GM21528 (cell line): ENCODE results near the gene NMB.

ENCODE experiments used
- ATAC-seq: cut with Tn5 transposase; IDR thresholded peaks from one replicate; pipeline ENCODE4 v1.9.1; 2021; ENCODE audit warnings: mild to moderate bottlenecking, moderate library complexity; ENCODE audit not compliant: unreplicated experiment, low FRiP score

NMB gene

DNA sequence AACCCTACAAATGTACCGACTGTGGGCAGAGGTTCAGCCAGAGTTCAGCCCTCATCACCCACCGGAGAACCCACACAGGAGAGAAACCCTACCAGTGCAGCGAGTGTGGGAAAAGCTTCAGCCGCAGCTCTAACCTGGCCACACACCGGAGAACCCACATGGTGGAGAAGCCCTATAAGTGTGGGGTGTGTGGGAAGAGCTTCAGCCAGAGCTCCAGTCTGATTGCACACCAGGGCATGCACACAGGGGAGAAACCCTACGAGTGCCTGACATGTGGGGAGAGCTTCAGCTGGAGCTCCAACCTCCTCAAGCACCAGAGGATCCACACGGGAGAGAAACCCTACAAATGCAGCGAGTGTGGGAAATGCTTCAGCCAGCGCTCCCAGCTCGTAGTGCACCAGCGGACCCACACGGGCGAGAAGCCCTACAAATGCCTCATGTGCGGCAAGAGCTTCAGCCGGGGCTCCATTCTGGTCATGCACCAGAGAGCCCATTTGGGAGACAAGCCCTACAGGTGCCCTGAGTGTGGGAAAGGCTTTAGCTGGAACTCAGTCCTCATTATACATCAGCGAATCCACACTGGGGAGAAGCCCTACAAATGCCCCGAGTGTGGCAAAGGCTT, 36.5 kb downstream of the NMB start:
- no peak for ATAC-seq

DNA sequence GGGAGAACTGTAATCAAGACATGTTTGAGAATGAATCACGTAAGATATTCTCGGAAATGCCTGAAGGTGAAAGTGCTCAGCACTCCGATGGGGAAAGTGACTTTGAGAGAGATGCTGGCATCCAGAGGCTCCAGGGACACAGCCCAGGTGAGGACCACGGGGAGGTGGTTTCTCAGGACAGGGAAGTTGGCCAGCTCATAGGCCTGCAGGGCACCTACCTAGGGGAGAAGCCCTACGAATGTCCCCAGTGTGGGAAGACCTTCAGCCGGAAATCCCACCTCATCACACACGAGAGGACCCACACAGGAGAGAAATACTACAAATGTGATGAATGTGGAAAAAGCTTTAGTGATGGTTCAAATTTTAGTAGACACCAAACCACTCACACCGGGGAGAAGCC, 37.4 kb downstream of the NMB start:
- no peak for ATAC-seq

DNA sequence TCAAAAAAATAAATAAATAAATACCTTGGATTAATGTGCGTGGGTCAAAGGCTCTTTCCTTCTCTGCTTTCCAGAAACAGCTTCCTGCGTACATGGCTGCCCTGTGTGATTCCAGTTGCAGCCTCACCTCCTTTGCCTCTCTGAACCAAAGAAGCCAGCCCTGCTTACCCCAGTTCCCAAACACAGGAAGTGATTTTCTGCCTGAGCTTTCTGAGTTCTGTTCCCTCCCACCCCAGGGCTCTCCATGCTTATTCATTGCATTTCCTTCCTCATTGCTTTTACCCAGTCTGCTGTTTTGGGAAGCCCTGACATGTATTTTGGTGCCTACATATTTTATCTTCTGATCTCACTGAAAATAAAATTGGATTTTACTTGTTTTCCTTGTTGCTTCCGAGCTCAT, 41.8 kb downstream of the NMB start:
- no peak for ATAC-seq

DNA sequence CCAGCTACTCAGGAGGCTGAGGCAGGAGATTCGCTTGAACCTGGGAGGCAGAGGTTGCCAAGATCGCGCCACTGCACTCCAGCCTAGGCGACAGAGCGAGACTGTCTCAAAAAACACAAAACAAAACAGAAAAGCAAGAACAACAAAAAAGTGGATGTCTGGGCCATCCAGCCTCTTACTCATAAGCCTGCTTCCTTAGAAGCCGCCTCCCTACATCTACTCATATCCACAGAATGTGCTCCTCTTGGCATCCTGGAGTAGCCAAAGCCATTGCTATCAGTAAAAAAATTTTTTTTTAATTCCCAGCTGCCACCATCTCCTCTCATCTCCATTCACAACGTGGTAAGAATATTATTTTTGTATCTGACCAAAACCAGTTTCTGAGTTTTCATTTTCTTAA, 46.4 kb downstream of the NMB start:
- ATAC-seq: no peak

DNA sequence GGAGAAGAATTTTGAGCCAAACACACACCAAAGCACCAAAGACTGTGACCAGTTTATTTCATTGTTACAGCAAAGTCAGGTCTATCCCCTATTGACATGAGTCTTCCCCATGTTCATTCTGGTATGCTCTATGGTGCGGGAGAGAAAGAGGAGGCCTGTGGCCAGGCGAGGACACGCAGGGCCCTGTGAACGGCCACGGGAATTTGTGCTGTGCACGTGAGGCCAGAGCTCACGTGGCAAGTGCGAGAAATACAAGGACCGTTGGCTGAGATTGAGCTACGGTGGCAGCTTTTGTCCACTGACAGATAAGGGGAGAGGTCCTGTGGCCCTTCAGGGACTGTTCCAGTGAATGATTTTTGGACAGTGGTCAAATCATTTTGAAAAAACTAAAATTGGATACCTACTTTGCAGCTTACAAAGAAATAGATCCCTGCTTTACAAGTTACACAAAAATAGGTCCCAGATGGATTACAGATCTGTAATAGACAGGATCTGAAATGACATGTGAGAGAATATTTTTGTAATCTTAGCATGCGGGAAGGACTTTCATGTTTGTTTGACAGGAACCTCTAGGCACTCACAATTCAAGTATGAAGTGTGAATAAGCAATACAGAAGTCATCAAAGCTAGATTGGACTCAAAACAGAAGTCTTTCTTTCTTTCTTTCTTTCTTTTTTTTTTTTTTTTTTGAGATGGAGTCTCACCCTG, 48.0 kb downstream of the NMB start:
- no peak for ATAC-seq

DNA sequence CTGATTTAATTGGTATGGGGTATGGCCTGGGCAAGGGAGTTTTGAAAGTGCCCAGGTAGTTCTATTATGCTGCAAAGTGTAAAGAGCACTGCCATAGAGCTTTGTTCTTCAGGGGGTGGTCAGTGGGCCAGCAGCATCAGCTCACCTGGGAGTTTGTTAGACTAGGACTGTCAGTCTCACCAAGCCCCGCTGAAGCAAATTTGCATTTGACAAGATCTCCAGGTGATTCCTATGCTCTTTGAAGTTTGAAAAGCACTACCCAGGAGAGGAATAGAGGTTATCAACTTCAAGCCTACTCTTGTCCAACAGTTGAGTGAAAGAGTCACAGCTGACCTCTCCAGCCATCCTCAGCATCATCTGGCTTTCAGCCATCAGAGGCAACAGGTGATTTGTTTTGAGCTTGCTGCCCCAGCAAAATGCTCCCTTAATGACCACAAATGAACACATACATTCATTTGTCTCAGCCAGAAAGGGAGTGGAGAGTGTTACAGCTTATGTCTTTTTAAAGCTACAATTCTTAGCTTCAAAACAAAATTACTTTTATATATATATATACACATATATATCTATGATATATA, 49.2 kb downstream of the NMB start:
- ATAC-seq: no peak

DNA sequence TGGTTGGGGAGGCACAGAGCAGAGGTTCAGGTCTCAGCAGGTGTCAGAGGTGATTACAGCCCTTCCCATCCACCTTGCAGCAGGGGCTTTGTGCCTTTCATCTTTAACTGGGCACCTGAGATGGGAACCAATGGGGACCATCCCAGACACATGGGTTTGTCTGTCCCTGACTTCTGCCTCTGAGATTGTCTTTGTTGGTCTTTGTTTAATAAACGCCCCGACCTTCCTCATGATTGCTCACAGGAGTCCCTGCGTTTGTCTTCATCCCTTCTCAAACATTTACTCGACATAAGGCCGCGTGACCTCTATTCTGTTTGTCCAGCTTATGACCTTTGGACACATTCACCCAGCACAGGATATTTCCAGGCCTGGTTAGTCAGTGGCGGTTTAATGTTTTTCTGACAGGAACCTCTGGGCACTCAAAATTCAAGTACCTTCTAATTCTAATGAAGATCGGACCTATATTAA, 51.3 kb downstream of the NMB start:
- ATAC-seq: no peak

DNA sequence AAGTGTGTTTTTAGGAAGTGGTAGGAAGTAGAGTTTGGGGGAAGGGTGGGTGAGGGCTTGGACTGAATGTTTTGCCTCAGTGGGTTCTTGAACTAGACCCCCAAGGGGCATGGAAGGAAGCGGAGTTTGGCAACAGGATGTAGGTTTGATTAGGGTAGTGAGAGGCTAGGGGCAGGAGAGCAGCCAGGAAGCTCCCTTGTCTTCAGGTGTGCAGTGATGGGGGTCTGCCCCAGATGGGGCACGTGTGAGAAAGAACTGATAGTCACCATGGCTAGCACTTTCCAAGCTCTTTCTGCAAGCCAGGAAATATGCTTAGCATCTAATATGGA, 52.5 kb downstream of the NMB start:
- ATAC-seq: no peak
